NCI-H1436 (cell line): Measurements from ENCODE around the gene PPL.

Source experiments
- DNase-seq: peaks from one replicate; lab custom pipeline; 2025; lab: John Stamatoyannopoulos, UW

PPL gene

DNA sequence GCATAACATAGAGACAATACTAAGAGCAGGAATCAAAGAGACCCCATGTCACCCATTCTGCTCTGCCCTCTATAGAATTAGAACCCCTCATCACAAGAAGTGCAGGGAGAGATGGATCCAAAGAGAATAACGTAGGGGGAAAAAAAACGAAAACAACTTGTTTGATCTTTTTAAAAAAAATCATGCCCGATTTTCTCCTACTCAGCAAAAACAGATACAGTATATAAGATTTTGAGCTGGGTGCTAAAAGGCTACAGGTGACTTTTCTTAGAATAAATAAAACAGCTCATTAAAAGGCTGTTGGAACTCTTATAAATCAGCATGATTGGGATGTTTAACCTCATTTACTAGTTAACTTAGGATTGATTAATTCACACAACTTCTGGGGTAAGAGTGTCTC lies 72.2 kb downstream of the PPL start:
- no peak for DNase-seq

DNA sequence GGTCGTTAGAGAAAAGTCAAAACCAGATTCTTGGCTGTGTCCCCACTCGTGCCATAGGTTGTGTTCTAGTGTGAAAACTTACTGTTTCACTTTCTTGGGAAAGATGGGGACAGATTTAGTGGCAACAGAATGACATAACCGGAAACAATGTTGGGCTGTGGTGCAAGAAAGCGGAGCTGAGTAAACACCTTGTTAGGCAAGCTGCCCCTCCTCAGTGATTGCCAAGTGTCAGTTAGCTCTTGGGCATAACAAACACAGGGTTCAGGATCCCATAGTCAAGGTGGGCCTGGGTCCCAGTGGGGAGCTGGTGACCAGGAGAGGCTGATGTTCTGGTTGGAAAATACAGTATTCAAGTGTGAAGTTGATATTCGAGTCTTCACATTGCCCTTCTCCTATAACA lies 74.3 kb downstream of the PPL start:
- DNase-seq, result no peak

DNA sequence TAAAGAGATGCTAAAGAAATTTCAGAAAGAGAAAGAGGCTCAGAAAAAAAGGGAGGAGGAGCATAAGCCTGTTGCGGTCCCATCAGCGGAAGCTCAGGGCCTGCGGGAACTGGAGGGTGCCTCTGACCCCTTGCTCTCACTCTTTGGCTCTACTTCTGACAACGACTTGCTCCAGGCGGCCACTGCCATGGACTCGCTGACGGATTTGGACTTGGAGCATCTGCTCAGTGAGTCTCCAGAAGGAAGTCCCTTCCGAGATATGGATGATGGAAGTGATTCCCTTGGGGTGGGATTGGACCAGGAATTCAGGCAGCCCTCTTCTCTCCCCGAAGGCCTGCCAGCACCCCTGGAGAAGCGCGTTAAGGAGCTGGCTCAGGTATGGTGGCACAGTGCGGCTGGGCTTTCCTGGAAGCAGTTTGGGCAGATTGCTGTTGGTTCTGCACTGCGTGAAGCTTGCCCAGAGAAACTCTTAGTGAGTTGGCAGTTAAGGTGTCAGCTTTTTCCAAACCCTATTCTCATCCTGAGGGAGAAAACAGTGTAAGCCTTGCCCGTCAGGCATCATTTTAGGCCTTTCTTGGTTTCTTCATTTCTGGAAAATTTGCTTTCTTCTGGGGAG lies 76.1 kb downstream of the PPL start:
- DNase-seq, result no peak

DNA sequence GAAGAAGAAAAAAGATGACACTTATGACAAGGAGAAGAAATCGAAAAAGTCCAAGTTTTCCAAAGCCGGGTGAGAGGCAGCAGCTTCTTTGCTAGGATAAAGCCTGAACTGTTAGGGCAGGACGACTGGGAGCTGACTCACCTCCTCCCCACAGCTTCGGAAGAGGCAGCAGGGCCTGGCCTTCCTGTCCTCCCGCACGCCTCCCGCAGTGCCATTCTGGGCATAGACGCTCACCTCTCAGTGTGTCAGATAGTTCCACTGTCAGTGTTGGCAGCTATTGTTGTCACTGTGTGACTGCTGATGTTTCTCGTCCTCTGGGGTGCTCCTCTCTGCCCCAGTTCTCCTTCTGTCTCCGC lies 77.1 kb downstream of the PPL start:
- DNase-seq, result no peak

DNA sequence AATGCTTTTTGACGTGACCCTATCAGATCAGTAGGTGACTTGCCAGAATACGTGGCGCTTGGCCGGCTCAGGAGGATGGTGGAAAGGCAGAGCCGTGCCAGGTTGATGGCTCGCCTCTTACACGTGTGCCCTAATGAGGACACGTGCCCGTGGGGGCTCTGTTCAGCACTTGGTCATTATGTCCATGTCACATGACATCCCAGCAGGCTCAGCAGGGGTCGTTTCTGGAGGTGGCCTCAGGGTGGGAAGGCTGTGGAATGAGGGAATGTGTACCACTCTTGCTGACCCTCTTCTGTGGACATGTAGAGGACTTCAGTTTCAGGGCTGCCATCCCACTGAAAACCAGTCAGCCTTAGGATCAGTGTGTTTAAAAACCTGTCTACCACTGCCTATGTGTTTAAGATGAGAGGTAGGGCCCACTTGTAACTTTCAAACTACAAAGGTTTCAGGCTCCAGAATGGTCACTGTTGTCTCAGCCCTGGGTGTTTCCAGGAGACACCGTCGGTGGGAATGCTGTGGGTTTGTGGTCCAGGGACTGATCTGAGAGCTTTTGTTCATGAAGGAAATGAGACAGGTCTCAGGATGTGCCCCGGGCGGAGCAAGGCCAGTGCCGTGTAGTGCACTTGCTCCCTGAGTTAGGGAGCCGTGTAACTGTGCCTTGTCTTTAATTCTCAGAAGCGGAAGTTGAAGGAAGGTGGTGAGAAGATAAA lies 77.6 kb downstream of the PPL start:
- DNase-seq, result no peak

DNA sequence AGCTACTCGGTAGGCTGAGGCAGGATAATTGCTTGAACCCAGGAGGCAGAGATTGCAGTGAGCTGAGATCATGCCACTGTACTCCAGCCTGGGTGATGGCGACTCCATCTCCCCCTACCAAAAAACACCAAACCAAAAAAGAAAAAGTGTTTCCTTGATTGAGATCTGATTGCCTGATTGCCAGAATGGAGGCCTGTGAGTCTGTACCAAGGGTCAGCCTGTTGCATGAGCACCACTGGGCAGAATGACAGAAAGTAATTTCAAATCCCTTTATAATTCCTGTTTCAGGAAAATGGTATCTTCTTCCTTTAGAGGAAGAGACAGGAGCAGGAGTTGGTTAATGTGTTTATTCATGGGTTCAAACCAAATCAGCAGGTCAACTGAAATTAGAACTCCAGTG lies 81.1 kb downstream of the PPL start:
- no peak for DNase-seq

DNA sequence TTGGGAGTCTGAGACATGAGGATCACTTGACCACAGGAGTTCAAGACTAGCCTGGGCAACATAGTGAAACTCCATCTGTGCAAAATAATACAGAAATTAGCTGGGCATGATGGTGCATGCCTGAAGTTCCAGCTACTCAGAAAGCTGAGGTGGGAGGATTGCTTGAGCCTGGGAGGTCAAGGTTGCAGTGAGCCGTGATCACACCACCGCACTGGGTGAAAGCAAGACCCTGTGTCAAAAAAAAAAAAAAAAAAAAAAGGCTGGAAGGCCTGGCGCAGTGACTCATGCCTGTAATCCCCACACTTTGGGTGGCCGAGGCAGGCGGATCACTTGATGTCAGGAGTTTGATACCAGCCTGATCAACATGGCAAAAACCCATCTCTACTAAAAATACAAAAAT lies 81.6 kb downstream of the PPL start:
- DNase-seq, result no peak

DNA sequence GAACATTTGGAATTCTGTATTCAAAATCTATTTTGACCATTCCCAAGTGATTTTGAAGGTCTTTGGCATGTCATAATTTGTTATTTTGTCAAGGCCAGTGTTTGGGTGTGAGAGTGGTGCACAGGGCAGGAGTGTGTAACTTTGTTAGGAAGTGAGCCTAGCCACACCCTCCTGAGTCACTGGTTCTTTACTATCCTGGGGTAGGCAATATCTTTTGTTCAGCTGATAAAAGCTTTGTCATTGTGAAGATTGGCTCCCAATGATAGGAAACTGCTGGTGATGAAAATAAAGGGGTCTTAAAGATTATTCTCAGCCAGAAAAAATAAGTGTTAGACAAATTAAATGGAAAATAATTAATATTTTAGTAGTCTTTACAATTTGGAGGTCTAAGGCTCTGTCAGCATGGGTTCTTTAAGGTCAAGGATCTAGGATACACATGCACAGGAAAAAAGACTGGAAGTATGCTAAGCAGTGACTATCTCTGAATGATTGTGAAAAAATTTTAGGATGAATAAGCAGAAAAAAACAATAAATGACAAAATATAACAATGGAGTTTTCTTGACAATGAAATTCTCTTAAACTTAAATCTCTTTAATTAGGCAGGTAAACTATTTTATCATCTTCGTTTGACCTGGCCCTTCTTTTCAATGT lies 84.6 kb downstream of the PPL start:
- DNase-seq, result no peak

DNA sequence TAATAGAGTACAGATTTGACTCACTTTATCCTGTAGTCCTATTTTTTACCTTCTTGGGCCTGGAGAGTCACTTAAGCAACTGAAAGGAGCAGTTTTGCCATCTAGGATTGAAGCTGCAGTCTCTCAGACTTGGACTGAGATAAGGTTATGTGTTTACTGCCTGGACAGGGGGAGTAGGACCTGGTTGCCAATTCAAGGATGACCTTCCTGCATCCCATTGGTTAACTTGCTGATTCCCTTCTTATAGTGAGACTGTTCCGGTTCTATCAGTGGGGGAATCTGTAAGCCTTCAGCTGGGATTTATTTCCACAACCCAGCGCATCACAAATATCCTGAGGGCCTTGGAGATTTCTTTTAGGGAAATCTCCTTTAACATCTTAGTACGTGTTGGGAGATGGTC lies 86.7 kb downstream of the PPL start:
- DNase-seq, result no peak

DNA sequence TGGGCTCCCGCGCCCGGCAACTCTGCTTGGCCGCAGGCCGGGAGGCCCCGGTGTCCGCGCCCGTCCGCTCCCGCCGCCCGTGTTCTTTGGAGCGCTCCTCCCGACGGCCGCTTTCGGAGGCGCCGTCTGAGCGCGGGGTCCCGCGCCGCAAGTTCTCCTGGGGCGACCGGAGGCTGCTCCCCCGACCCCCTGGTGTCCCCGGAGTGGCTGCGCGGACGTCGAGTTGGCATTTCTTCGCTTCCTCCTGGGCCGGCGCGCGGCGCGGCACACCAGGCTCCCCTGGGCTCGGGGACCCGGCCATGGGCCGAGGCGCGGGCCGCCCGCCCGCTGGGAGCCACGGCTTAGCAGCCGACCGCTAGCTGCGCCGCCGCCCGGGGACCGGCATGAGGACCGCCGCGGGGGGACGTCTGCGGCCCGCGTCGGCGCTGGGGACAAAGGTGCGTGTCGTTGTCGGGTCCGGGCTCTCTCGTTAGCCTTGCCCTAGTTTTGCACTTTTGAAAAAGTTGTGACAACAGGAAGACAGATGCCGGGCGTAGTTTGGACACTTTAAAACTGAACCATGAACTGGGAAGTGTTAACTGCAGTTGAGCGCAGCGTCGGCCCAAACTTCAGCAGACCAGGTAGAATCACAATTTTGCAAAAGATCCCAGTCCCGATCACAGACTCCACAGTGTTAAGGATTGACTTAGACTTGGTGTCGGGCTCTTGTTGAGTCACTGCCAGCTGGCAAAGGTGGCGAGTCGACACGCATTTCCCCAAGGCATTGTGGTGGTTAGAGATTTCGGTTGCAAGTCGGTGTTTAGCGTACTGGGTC lies 89.0 kb downstream of the PPL start:
- DNase-seq, result peak; percentile 5

DNA sequence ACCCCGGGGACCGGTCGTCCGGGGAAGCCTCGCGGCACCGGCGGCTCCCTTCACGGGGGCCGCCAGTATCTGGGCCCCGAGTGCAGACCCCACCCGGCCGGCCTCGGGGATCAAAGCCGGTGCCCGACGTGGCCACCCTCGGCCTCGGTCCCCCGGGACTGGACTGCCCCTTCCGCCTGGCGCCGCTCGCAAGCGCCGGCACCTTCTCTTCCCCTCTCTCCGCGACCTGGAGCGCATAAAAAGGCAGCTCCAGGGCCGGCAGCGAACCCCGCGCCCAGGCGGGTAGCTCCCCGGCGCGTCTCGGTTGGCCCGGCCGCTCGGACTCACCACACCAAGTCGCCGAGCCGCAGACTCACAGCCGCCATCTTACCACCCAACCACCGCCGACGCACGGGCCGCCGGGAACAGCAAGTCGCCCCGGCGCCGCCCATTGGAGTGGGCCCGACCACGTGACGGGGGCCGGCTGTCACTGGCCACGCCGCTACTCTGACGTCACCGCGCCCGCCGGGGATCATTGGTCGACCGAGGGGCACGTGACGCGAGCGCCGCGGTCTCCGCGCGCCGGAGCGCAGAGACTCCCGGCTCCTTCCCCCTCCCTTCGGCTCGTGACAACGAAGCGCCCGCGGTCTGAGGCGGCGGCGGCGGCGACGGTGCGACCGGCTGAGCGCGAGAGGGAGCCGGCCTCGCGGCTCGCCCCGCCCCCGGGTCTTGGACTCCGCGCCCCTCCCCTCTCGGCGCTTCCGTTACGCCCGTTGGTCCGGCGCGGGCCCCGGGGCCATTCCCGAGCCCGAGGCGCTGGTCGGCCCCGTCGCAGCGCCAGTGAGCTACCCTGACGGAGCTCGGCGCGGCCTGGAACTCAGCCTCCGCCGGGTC lies 89.8 kb downstream of the PPL start, which contains the start of the genes GLYR1 and UBN1:
TSS of gene GLYR1 (minus strand) at position 388 of the 873 bp plus-strand sequence. CDS start at position 365, 23 bp downstream.
TSS of gene UBN1 (plus strand) at position 581 of the 873 bp plus-strand sequence. CDS start 5,437 bp downstream, outside the sequence.
- DNase-seq, result peak; percentile 97

DNA sequence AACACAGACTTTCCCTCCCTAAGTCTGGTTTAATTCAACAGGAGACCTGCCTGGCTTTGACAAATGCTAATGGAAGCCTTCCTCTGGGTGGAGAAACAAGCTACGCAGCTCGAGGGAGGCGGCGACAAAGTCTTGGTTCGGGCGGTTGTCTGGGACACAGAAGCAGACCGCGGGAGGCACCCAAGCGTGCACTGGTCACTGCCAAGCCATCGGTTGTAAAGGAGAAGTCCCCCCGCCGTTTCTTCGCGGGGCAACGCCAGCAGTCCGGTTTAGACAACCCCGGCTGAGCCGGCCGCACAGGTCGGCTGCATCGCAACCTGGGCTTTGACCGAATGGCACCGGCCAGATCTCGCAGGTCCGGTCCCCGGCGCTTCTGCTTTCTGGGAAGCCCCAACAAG lies 90.4 kb downstream of the PPL start:
- no peak for DNase-seq

DNA sequence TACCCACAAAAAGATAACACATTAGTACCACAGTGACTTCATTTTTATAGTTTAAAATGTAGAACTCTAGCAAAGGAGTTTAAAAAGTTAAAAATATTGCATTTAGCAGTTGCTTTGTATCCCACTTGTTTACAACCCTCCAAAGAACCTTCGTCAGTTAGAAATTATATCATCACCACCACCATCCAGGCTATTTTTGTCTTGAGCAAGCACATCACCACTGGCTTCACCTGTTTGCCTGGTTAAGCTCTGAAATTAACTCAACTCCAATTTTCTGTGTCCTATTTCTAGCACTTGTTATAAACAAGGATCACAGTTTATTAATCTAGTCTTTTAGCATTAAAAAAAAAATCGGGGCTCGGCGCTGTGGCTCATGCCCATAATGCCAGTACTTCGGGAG lies 96.0 kb downstream of the PPL start:
- DNase-seq, result no peak

DNA sequence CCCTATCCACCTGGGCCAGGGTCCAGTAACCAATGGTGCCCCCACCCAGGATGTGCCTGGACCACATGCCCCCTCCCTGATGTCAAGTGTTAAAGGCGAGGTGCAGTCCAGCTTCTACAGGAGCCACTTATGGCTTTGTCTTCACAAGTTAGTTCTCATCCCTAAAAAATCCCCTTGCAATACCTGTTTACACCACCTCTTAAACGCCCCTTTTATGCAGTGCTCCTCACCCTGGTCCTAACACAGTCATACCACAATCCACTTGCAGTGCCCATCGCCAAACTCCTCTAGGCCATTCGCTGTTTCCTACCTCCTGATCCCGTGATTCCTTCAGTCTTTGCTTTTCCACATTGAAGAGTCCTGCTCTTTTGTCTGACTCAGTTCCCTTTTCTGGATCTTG lies 97.0 kb downstream of the PPL start:
- DNase-seq, result no peak

DNA sequence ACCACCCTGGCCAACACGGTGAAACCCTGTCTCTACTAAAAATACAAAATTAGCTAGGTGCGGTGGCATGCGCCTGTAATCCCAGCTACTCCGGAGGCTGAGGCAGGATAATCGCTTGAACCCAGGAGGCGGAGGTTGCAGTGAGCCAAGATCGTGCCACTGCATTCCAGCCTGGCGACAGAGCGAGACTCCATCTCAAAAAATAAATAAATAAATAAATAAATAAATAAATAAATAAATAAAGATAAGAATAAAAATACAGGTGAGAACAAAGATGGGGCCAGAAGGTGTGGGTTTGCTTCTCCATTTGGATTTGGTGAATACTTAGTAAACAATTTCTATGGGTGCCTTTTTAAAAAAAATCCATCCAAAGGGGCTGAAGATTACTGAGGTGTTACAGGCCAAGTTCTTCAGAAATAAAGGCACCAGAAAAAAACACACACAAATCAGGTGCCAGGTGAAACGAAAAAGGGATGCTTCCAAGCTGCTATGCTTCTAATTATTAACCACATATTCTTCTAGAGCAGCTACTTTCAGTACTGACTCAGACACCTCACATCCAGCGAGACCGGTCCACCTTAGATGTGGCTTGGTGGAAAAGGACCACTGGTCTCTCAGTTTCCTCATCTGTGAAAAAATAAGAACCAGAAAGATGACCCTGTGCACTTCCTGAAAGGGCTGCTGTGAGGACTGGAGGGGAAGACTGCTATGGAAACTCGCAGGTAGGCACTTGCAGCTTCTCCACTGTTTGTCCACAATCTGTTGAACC lies 99.0 kb downstream of the PPL start:
- DNase-seq, result no peak

DNA sequence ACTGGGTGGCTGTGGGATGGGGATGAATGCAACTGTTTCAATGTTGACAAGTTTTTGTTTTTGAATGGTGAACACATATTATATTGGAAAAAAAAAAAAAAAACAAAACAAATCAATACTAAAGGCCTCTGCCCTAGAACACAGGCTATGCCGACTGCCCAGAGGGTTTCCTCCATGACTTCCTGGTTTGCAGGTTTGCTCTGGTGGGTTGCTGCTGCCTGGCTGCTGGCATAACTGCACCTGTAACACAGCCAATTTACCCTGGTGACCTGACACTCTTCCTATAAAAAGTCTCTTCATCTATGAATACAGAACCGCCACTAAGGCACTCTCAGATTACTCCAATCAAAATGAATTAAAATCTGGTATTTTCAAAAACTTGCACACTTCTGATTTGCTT lies 100.2 kb downstream of the PPL start:
- DNase-seq, result no peak

DNA sequence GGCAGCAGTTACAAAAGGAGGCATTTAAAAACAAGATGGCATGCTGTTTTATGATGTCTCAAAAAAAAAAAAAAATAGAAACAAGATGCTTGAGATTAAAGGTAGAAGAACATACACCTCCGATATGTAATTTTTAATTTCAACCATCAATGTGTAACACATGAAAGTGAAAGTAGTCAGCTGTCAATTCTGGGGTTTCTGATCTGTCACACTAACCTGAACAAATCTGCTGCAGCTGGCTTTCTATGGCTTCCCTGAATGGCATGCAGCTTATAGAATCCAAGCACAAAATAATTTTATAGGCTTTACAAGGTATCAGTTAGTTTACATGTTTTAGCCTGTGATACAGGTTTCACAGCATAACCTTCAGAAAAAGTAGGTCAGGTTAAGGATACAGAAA lies 103.4 kb downstream of the PPL start:
- DNase-seq, result no peak

DNA sequence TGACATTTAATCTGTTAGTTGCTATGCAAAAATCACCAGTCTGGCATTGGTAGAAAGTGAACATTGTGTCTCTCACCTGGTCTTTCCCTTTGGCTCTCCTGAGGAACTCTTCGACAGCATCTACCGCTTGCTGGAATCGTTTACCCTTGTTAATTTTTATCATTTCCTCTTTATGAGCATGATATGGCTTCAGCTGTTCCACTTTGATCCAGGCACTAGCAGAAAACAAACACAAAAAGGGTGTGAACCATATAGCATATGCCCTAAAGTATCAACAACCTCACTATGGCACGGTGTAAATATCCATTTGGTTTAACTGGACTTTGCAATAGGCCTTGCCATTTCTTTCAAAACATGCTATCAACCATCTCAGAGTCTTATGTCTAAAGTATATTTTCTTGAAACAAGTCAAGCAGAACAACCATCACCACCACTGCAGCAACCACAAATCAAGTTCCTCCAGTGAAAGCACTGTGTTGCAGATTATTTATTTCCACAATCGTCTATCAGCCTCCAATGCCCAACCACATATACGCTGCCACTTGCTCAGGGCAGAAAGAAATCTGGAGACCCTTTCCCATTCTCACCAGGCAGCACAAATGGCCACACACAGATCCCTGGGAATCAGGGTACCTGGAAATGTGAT lies 104.1 kb downstream of the PPL start:
- no peak for DNase-seq
